PFSK-1 (cell line): ENCODE measurements around the gene DGKI.

ENCODE experiments used
- POLR2AphosphoS5 ChIP-seq: IDR thresholded peaks from 2 replicates; pipeline ENCODE4 v1.6.1; 2012; ENCODE audit warnings: low read depth, mild to moderate bottlenecking, control low read depth, low read length, moderate library complexity
- REST ChIP-seq, 2 experiments: IDR thresholded peaks; 2 replicates each; pipeline versions ENCODE4 v1.6.1 to v1.8.0; 2011 to 2012; ENCODE audit warnings: low read depth in 2 of 2, low read length in 2 of 2, control low read depth in 1 of 2, inconsistent platforms in 1 of 2, mild to moderate bottlenecking in 1 of 2, moderate library complexity in 1 of 2; ENCODE audit not compliant: insufficient read depth in 1 of 2
- SIN3A ChIP-seq: IDR thresholded peaks from 2 replicates; pipeline ENCODE4 v1.6.1; 2012; ENCODE audit warnings: mild to moderate bottlenecking, low read length, moderate library complexity, borderline replicate concordance; ENCODE audit not compliant: insufficient read depth

- TF ChIP-seq POLR2AphosphoS5: no peak
- no peak for TF ChIP-seq REST (IDR thresholded peaks at IDR 0.05; ENCODE audit: insufficient read depth in 1 of 2, low read depth in 2 of 2, low read length in 2 of 2)
- TF ChIP-seq SIN3A: no peak
Measured at GRCh38 chr7:137396051-137396450, 450.7 kb downstream of the DGKI start.
